Left renal pelvis (tissue), 4 donors: Measurements from ENCODE around the gene RNF126. TPM values are rescaled to one million over a fixed set of nuclear protein-coding genes. Genes with fewer than 3 reads are reported as not detected.

Source experiments
- DNase-seq, 4 donors: peaks; one replicate each; pipeline ENCODE4 v3.0.0-alpha.2; 2013; ENCODE audit warnings: low read depth in 4 of 4, low spot score in 3 of 4
- polyA plus RNA-seq, 4 donors: library from polyadenylated mRNA; unstranded; fragments of 120-200 nt; gene quantifications; one replicate each; pipeline ENCODE4 v1.2.1, GENCODE V29; 2013; ENCODE audit not compliant: insufficient read length in 4 of 4

RNF126 gene
- polyA plus RNA-seq, 4 donors = 19.4 to 37.5 (median 20.5) TPM

GRCh38 chr19:664913-665443 is 2.0 kb upstream of the RNF126 start:
- peak in 3 of 4 donors; percentile 54 to 71 (median 66) for DNase-seq

- no peak for DNase-seq
Observed at GRCh38 chr19:663682-664117, 686 bp upstream of the RNF126 start.

GRCh38 chr19:662207-662961 is 630 bp downstream of the RNF126 start:
- DNase-seq = no peak

- DNase-seq = no peak
Observed at GRCh38 chr19:661427-662196, 1.4 kb downstream of the RNF126 start.

GRCh38 chr19:660793-661426 is 2.1 kb downstream of the RNF126 start:
- no peak for DNase-seq

- no peak for DNase-seq
Observed at GRCh38 chr19:658916-659839, 3.8 kb downstream of the RNF126 start.

GRCh38 chr19:658059-658839 is 4.8 kb downstream of the RNF126 start:
- DNase-seq = no peak

- no peak for DNase-seq
Observed at GRCh38 chr19:657611-658010, 5.4 kb downstream of the RNF126 start.

GRCh38 chr19:656751-657559 is 6.1 kb downstream of the RNF126 start:
- DNase-seq = no peak

- no peak for DNase-seq
Observed at GRCh38 chr19:655691-656090, 7.3 kb downstream of the RNF126 start.

GRCh38 chr19:653425-653824 is 9.6 kb downstream of the RNF126 start:
- no peak for DNase-seq

GRCh38 chr19:652467-653389 is 10.3 kb downstream of the RNF126 start:
- no peak for DNase-seq

- DNase-seq = no peak
Observed at GRCh38 chr19:651991-652390, 11.0 kb downstream of the RNF126 start.

GRCh38 chr19:651114-651818 is 11.7 kb downstream of the RNF126 start:
- DNase-seq = no peak

GRCh38 chr19:650121-650520 is 12.9 kb downstream of the RNF126 start:
- no peak for DNase-seq

GRCh38 chr19:648904-649801 is 13.9 kb downstream of the RNF126 start:
- DNase-seq = no peak
